DND-41 (cell line): Measurements from ENCODE around the gene NGRN.

Experiments
- ATAC-seq: fragments of 200-7000 bp; cut with Tn5 transposase; 3 replicates; pipeline ENCODE4 v1.9.1; 2021; ENCODE audit warnings: low read depth; ENCODE audit not compliant: insufficient read depth
- DNase-seq: peaks from one replicate; pipeline ENCODE4 v3.0.0-alpha.2; 2020
- H2AFZ ChIP-seq: 2 replicates; pipeline ENCODE4 v1.6.0; 2012; ENCODE audit warnings: low read depth, low read length
- H3K27ac ChIP-seq: 2 replicates; pipeline ENCODE4 v1.5.1; 2012; ENCODE audit warnings: low read length, inconsistent platforms
- H3K27me3 ChIP-seq: fragments of 200-600 bp; sonication (generic); 2 replicates; pipeline ENCODE4 v1.6.0; 2012; ENCODE audit warnings: low read length, mild to moderate bottlenecking, inconsistent platforms; ENCODE audit not compliant: insufficient read depth, poor library complexity
- H3K36me3 ChIP-seq: 2 replicates; pipeline ENCODE4 v1.5.1; 2012; ENCODE audit warnings: low read length, inconsistent platforms; ENCODE audit not compliant: insufficient read depth
- H3K4me1 ChIP-seq: 2 replicates; pipeline ENCODE4 v1.5.1; 2012; ENCODE audit warnings: mild to moderate bottlenecking, low read length; ENCODE audit not compliant: insufficient read depth
- H3K4me2 ChIP-seq: 2 replicates; pipeline ENCODE4 v1.6.0; 2012; ENCODE audit warnings: mild to moderate bottlenecking, moderate library complexity, low read length, inconsistent platforms; ENCODE audit not compliant: insufficient read depth
- H3K4me3 ChIP-seq, 2 experiments: fragments of 200-600 bp in 1 of 2; shearing (Covaris generic) in 1 of 2; 2 replicates each; pipeline ENCODE4 v1.5.1; 2012 to 2016; ENCODE audit warnings: inconsistent platforms in 2 of 2, low read length in 2 of 2, mild to moderate bottlenecking in 2 of 2, low read depth in 1 of 2, moderate library complexity in 1 of 2
- H3K79me2 ChIP-seq: 2 replicates; pipeline ENCODE4 v1.6.0; 2012; ENCODE audit warnings: low read length, inconsistent platforms; ENCODE audit not compliant: insufficient read depth
- H3K9ac ChIP-seq: 2 replicates; pipeline ENCODE4 v1.6.0; 2012; ENCODE audit warnings: low read depth, mild to moderate bottlenecking, inconsistent platforms, low read length, moderate library complexity
- H3K9me3 ChIP-seq: 2 replicates; pipeline ENCODE4 v1.5.1; 2012; ENCODE audit warnings: low read length, moderate library complexity, mild to moderate bottlenecking, inconsistent platforms; ENCODE audit not compliant: insufficient read depth, severe bottlenecking
- H4K20me1 ChIP-seq: 2 replicates; pipeline ENCODE4 v1.6.0; 2012; ENCODE audit warnings: low read length; ENCODE audit not compliant: insufficient read depth
- EZH2 ChIP-seq: IDR thresholded peaks from 3 replicates; pipeline ENCODE4 v1.6.1; 2012; ENCODE audit warnings: borderline replicate concordance, low read depth, mild to moderate bottlenecking, moderate library complexity, low read length, inconsistent platforms; ENCODE audit not compliant: severe bottlenecking
- TF ChIP-seq, protein P1 (sequence below): IDR thresholded peaks from 2 replicates; pipeline ENCODE4 v1.5.1; 2012; ENCODE audit warnings: borderline replicate concordance, low read length, moderate library complexity, mild to moderate bottlenecking; ENCODE audit not compliant: poor library complexity, severe bottlenecking; ENCODE audit errors: extremely low read depth

Gene NGRN

DNA sequence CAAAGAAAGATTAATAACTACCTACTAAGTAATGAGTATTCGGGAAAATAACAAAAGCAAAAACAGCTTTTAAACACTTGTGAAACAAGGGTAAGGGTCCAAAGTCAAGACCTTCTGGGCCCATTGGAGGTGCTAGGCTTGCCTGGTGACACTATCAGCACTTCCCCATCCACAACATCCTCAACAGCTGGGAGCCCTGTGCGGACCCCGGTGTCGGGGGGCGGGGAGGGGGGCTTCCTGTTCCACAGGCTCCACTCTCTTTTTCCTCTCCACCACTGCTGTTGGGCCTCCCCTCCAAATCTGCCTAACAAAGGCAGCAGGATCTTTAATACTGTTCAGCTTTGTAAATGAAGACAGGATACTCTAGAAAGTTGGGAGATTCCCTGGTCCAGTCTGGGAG lies 21.6 kb downstream of the NGRN start:
- Histone ChIP-seq H3K27me3 (no peaks in the 10 kb centered on the region), H3K4me2 (no peak overlapping the region)

DNA sequence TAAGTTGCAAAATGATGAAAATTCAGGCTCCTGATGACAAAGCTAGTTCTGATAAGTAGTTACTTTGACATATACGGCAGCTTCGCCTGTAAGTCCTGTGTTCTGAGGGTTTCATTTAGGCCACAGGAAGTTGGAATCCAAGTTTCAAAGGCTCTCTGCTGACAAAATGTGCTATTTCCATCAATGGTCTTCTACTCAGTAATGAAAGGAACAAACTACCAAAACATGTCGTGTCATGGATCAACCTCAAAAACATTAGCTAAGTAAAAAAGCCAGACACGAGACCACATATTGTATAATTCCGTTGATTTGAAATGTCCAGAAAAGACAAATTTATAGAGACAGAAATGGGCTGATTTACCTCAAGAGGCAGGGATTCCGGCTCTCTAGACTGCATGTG lies 22.5 kb downstream of the NGRN start:
- H3K4me1 ChIP-seq, result no peaks in the 10 kb centered on the region
- H3K36me3 ChIP-seq, result no peaks in the 10 kb centered on the region
- H3K4me3 ChIP-seq, result no peak overlapping the region
- H3K79me2 ChIP-seq, result no peaks in the 10 kb centered on the region
- ATAC-seq (no peak), DNase-seq (no peak)
- TF ChIP-seq, protein P1, sequence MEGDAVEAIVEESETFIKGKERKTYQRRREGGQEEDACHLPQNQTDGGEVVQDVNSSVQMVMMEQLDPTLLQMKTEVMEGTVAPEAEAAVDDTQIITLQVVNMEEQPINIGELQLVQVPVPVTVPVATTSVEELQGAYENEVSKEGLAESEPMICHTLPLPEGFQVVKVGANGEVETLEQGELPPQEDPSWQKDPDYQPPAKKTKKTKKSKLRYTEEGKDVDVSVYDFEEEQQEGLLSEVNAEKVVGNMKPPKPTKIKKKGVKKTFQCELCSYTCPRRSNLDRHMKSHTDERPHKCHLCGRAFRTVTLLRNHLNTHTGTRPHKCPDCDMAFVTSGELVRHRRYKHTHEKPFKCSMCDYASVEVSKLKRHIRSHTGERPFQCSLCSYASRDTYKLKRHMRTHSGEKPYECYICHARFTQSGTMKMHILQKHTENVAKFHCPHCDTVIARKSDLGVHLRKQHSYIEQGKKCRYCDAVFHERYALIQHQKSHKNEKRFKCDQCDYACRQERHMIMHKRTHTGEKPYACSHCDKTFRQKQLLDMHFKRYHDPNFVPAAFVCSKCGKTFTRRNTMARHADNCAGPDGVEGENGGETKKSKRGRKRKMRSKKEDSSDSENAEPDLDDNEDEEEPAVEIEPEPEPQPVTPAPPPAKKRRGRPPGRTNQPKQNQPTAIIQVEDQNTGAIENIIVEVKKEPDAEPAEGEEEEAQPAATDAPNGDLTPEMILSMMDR, result no peak
- TF ChIP-seq EZH2, result no peak
- H3K27me3 ChIP-seq, result no peaks in the 10 kb centered on the region
- H3K9ac ChIP-seq, result no peak overlapping the region
- H3K4me2 ChIP-seq, result no peak overlapping the region
- H4K20me1 ChIP-seq, result no peaks in the 10 kb centered on the region
- H3K27ac ChIP-seq, result no peak overlapping the region
- no peaks in the 10 kb centered on the region for H3K9me3 ChIP-seq
- H2AFZ ChIP-seq, result no peak overlapping the region

More for the DNA sequence above, 21.6 kb downstream of the NGRN start:
- Histone ChIP-seq H4K20me1 (no peaks in the 10 kb centered on the region), H3K4me3 (no peak overlapping the region), H3K27ac (no peak overlapping the region), H3K9ac (no peak overlapping the region), H3K4me1 (no peaks in the 10 kb centered on the region), H3K79me2 (no peaks in the 10 kb centered on the region), H2AFZ (no peak overlapping the region), H3K9me3 (no peaks in the 10 kb centered on the region), H3K36me3 (no peaks in the 10 kb centered on the region)
- DNase-seq, result no peak
- ATAC-seq, result no peak
- TF ChIP-seq, protein P1, result no peak
- TF ChIP-seq EZH2, result no peak

DNA sequence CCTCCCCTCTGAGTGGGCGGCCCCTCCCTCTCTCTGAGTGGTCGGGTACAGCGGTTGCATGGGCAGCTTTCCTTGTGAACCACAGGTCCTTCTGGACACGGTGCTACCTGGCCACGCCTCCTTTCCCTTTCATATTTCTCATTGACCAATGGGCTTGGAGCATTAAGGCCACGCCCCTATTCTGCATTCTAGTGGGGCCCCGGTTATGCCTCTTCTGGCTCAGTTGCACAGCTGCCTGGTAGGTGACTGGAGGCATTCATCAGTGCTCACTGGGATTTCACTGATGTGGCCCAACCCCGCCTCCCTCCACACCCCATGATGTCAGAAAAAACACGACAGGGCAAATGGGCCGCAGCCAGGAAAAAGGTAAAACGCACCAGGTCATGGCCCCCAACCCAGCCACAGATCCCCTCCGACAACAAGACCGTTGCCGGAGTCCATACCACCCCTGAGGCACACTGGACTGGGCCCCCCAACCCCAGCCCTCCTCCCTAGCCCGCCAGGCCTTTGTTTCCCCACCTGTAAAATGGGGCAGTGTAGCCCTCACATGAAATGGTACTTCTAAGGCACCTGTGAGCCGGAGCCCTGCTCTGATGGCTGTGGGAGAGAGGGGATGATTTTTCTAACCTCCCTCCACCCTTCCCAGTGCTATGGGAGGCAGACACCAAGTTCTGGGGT lies 26.3 kb downstream of the NGRN start:
- DNase-seq, result peak; percentile 35

More for the DNA sequence above, 26.3 kb downstream of the NGRN start:
- H3K4me1 ChIP-seq, result no peaks in the 10 kb centered on the region
- H3K27me3 ChIP-seq, result no peaks in the 10 kb centered on the region
- H3K79me2 ChIP-seq, result no peaks in the 10 kb centered on the region
- H3K36me3 ChIP-seq, result no peaks in the 10 kb centered on the region
- H3K9ac ChIP-seq, result no peak overlapping the region
- ATAC-seq, result no peak
- H3K4me3 ChIP-seq, result no peak overlapping the region
- H3K4me2 ChIP-seq, result no peak overlapping the region
- no peak for TF ChIP-seq EZH2
- TF ChIP-seq, protein P1, result no peak
- H3K27ac ChIP-seq, result no peak overlapping the region
- H3K9me3 ChIP-seq, result no peaks in the 10 kb centered on the region
- H2AFZ ChIP-seq, result no peak overlapping the region
- no peaks in the 10 kb centered on the region for H4K20me1 ChIP-seq
